Measurements from ENCODE around the gene TRPM8.

DNA sequence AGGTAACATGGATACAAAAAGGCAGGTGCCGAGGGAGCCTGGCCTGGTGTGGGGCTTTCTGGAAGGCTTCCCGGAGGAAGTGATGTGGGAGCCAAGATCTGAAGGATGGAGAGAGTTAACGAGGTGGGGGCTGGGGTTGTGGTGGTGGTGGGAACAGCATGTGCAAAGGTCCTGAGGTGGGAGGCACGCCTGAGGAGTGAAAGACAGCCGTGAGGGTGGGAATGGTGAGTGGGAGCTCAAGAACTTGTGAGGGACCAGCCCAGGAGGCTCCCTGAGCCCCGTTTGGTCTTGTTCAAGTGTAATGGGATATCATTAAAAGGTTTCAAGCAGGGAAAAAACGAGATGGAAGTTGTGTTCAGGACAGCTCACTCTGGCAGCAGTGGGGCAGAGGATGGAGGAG, 35.2 kb downstream of the TRPM8 start:
- TF ChIP-seq CEBPB (IDR thresholded peaks at IDR 0.05) (no peak), CREB1 (IDR thresholded peaks at IDR 0.05; ENCODE audit: low read depth) (no peak), TAF1 (IDR thresholded peaks at IDR 0.05; ENCODE audit: low read depth) (no peak), EP300 (IDR thresholded peaks at IDR 0.05; ENCODE audit: borderline replicate concordance) (no peak), RAD21 (IDR thresholded peaks at IDR 0.05; ENCODE audit: low read depth) (no peak)
